ENCODE results near the gene NT5C2. TPM values are rescaled to one million over a fixed set of nuclear protein-coding genes. Genes with fewer than 3 reads are reported as not detected.
A peak's percentile ranks its signal among the peaks of the same experiment; 100 is the strongest.
"Not testable (repeated sequence)": the region's sequence is repeated elsewhere in the genome, so short reads cannot be mapped to it uniquely, and the experiment has no call there.

Gene NT5C2
- total RNA-seq, 1 donor from 2014 or later: 43.3 TPM

GRCh38 chr10:103163766-103164403, 29.2 kb downstream of the NT5C2 start:
- DNase-seq (ENCODE audit: low read depth, low spot score): not testable (repeated sequence)

- no peak for DNase-seq (ENCODE audit: low read depth, low spot score)
These were observed 35.8 kb downstream of the NT5C2 start for GRCh38 chr10:103157246-103157645.

- no peak for DNase-seq (ENCODE audit: low read depth, low spot score)
These were observed 37.5 kb downstream of the NT5C2 start for GRCh38 chr10:103155471-103156085.

- peak; percentile 36 for DNase-seq (ENCODE audit: low read depth, low spot score)
These were observed 38.4 kb downstream of the NT5C2 start for GRCh38 chr10:103154521-103155299.

GRCh38 chr10:103153302-103154197, 39.5 kb downstream of the NT5C2 start:
- DNase-seq (ENCODE audit: low read depth, low spot score): no peak

GRCh38 chr10:103149991-103150622, 43.0 kb downstream of the NT5C2 start:
- DNase-seq (ENCODE audit: low read depth, low spot score): no peak

GRCh38 chr10:103147645-103148044, 45.4 kb downstream of the NT5C2 start:
- DNase-seq (ENCODE audit: low read depth, low spot score): no peak

- peak; percentile 68 for DNase-seq (ENCODE audit: low read depth, low spot score)
These were observed 47.1 kb downstream of the NT5C2 start for GRCh38 chr10:103145860-103146466.

GRCh38 chr10:103145046-103145445, 48.0 kb downstream of the NT5C2 start:
- no peak for DNase-seq (ENCODE audit: low read depth, low spot score)

- no peak for DNase-seq (ENCODE audit: low read depth, low spot score)
These were observed 49.0 kb downstream of the NT5C2 start for GRCh38 chr10:103144041-103144440.

GRCh38 chr10:103143641-103144040, 49.4 kb downstream of the NT5C2 start:
- DNase-seq (ENCODE audit: low read depth, low spot score): not testable (repeated sequence)

- DNase-seq (ENCODE audit: low read depth, low spot score): no peak
These were observed 51.1 kb downstream of the NT5C2 start for GRCh38 chr10:103141950-103142349.

GRCh38 chr10:103140469-103140868, 52.6 kb downstream of the NT5C2 start:
- DNase-seq (ENCODE audit: low read depth, low spot score): no peak

- no peak for DNase-seq (ENCODE audit: low read depth, low spot score)
These were observed 53.3 kb downstream of the NT5C2 start for GRCh38 chr10:103139803-103140202.

- DNase-seq (ENCODE audit: low read depth, low spot score): not testable (repeated sequence)
These were observed 57.9 kb downstream of the NT5C2 start for GRCh38 chr10:103135168-103135567.

- DNase-seq (ENCODE audit: low read depth, low spot score): no peak
These were observed 62.2 kb downstream of the NT5C2 start for GRCh38 chr10:103130910-103131309.

GRCh38 chr10:103130180-103130579, 62.9 kb downstream of the NT5C2 start:
- not testable (repeated sequence) for DNase-seq (ENCODE audit: low read depth, low spot score)

GRCh38 chr10:103127241-103127640, 65.8 kb downstream of the NT5C2 start:
- DNase-seq (ENCODE audit: low read depth, low spot score): no peak

GRCh38 chr10:103125323-103126267, 67.5 kb downstream of the NT5C2 start:
- DNase-seq (ENCODE audit: low read depth, low spot score): no peak

Measured in pulmonary artery endothelial cell (primary cell).